Endothelial cell (in vitro differentiated cells): ENCODE results near the gene IFIT2. TPM values are rescaled to one million over a fixed set of nuclear protein-coding genes. Genes with fewer than 3 reads are reported as not detected.

ENCODE experiments used
- DNase-seq: peaks from one replicate; pipeline ENCODE4 v3.0.0; 2021; ENCODE audit warnings: low spot score
- H3K27ac Mint-ChIP-seq: one replicate; pipeline ENCODE4 v1.8.0; 2021; ENCODE audit warnings: mixed read lengths, inconsistent platforms; ENCODE audit not compliant: unreplicated experiment
- H3K27me3 Mint-ChIP-seq: one replicate; pipeline ENCODE4 v1.8.0; 2021; ENCODE audit warnings: mild to moderate bottlenecking, moderate library complexity, mixed read lengths, inconsistent platforms; ENCODE audit not compliant: unreplicated experiment
- H3K36me3 Mint-ChIP-seq: one replicate; pipeline ENCODE4 v1.8.0; 2021; ENCODE audit warnings: mild to moderate bottlenecking, low read depth, mixed read lengths, inconsistent platforms; ENCODE audit not compliant: unreplicated experiment
- H3K4me1 Mint-ChIP-seq: one replicate; pipeline ENCODE4 v1.8.0; 2021; ENCODE audit warnings: mild to moderate bottlenecking, mixed read lengths, inconsistent platforms; ENCODE audit not compliant: unreplicated experiment
- H3K4me3 Mint-ChIP-seq: one replicate; pipeline ENCODE4 v1.8.0; 2021; ENCODE audit warnings: mild to moderate bottlenecking, mixed read lengths, inconsistent platforms; ENCODE audit not compliant: unreplicated experiment
- H3K9me3 Mint-ChIP-seq: one replicate; pipeline ENCODE4 v1.8.0; 2021; ENCODE audit warnings: mixed read lengths, inconsistent platforms; ENCODE audit not compliant: unreplicated experiment
- total RNA-seq: library from RNA; stranded (reverse); fragmentation: NEBNext Ultra II Directional; extraction: Animal tissue kit (Norgen Biotek cat#: 25700); gene quantifications from one replicate; pipeline ENCODE4 v1.2.1, GENCODE V29; 2021; ENCODE audit not compliant: unreplicated experiment
- TF ChIP-seq, protein P1 (sequence below): fragments of 200-600 bp; sonication (generic); IDR thresholded peaks from one replicate; pipeline ENCODE4 v1.5.0; 2021; ENCODE audit warnings: antibody characterized with exemption; ENCODE audit not compliant: unreplicated experiment

The IFIT2 gene
- total RNA-seq, 1 donor from 2014 or later = 0.80 TPM

GRCh38 chr10:89305766-89306433, 4.1 kb downstream of the IFIT2 start:
- no peaks in the 10 kb centered on the region for H3K9me3 Mint-ChIP-seq
- no peak overlapping the region for H3K27ac Mint-ChIP-seq
- DNase-seq = no peak
- H3K4me1 Mint-ChIP-seq = peaks cover 22% of the 10 kb centered on the region
- H3K4me3 Mint-ChIP-seq = no peak overlapping the region
- TF ChIP-seq, protein P1, sequence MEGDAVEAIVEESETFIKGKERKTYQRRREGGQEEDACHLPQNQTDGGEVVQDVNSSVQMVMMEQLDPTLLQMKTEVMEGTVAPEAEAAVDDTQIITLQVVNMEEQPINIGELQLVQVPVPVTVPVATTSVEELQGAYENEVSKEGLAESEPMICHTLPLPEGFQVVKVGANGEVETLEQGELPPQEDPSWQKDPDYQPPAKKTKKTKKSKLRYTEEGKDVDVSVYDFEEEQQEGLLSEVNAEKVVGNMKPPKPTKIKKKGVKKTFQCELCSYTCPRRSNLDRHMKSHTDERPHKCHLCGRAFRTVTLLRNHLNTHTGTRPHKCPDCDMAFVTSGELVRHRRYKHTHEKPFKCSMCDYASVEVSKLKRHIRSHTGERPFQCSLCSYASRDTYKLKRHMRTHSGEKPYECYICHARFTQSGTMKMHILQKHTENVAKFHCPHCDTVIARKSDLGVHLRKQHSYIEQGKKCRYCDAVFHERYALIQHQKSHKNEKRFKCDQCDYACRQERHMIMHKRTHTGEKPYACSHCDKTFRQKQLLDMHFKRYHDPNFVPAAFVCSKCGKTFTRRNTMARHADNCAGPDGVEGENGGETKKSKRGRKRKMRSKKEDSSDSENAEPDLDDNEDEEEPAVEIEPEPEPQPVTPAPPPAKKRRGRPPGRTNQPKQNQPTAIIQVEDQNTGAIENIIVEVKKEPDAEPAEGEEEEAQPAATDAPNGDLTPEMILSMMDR = no peak
- H3K27me3 Mint-ChIP-seq = peaks cover under 1% of the 10 kb centered on the region
- H3K36me3 Mint-ChIP-seq = no peaks in the 10 kb centered on the region

- TF ChIP-seq, protein P1 = no peak
- Mint-ChIP-seq H3K27me3 (no peaks in the 10 kb centered on the region), H3K9me3 (no peaks in the 10 kb centered on the region), H3K27ac (no peak overlapping the region), H3K36me3 (no peaks in the 10 kb centered on the region), H3K4me1 (peaks cover 22% of the 10 kb centered on the region), H3K4me3 (no peak overlapping the region)
- DNase-seq = no peak
These were observed 4.8 kb downstream of the IFIT2 start for GRCh38 chr10:89306434-89307268.

DNA sequence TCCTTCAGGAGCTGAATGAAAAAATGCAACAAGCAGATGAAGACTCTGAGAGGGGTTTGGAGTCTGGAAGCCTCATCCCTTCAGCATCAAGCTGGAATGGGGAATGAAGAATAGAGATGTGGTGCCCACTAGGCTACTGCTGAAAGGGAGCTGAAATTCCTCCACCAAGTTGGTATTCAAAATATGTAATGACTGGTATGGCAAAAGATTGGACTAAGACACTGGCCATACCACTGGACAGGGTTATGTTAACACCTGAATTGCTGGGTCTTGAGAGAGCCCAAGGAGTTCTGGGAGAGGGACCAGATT, 5.4 kb downstream of the IFIT2 start:
- no peak for DNase-seq
- H3K27ac Mint-ChIP-seq = no peak overlapping the region
- H3K4me1 Mint-ChIP-seq = peaks cover 19% of the 10 kb centered on the region
- TF ChIP-seq, protein P1 = no peak
- H3K4me3 Mint-ChIP-seq = no peak overlapping the region
- H3K36me3 Mint-ChIP-seq = no peaks in the 10 kb centered on the region
- H3K9me3 Mint-ChIP-seq = no peaks in the 10 kb centered on the region
- H3K27me3 Mint-ChIP-seq = peaks cover 1% of the 10 kb centered on the region

DNA sequence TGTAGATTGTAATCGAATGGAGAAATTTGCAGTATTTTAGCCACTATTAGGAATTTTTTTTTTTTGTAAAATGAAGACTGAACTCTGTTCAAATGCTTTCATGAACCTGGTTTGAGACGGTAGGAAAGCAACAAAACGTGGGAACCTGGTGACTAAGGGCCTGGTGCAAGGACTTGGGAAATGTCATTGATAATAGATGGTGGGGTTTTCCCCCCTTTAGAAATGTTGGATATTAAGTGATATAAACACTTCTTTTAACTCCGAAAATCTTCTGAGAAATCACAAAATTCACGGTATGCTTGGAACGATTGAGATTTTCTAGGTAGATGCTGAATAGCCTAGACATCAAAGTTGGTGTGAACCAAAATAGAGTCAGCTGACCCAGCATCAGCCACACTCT, 6.4 kb downstream of the IFIT2 start:
- Mint-ChIP-seq H3K9me3 (no peaks in the 10 kb centered on the region), H3K4me1 (peaks cover 9% of the 10 kb centered on the region), H3K27ac (no peak overlapping the region), H3K27me3 (peaks cover 1% of the 10 kb centered on the region), H3K36me3 (no peaks in the 10 kb centered on the region), H3K4me3 (no peak overlapping the region)
- DNase-seq = no peak
- TF ChIP-seq, protein P1 = no peak

DNA sequence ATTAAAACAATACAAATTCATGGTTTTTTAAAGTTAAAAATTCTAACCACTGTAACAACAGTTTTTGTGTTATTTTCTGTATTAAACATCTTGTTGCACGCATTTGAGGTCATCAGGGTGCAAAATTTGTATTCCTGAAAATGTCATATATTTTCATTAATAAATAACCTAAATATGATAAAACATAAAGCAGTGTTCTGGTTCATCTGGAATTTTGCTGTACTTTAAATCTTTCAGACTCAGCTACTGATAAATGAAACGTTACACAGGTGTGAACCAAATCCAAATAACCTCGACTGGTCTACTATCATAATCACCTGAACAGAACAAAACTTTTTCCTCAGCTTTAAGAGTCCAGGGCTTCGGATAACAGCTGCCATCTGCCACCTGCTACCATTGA, 6.9 kb downstream of the IFIT2 start:
- TF ChIP-seq, protein P1 = no peak
- H3K27me3 Mint-ChIP-seq = peaks cover 1% of the 10 kb centered on the region
- H3K4me1 Mint-ChIP-seq = peaks cover 6% of the 10 kb centered on the region
- no peaks in the 10 kb centered on the region for H3K9me3 Mint-ChIP-seq
- no peaks in the 10 kb centered on the region for H3K36me3 Mint-ChIP-seq
- no peak overlapping the region for H3K4me3 Mint-ChIP-seq
- no peak for DNase-seq
- no peak overlapping the region for H3K27ac Mint-ChIP-seq
